Measurements from ENCODE around the gene NEU3.

Gene NEU3

GRCh38 chr11:75055511-75055910, 66.8 kb downstream of the NEU3 start:
- no peak for DNase-seq (ENCODE audit: low read depth, low spot score)
- Histone ChIP-seq H3K9ac (ENCODE audit: insufficient read length) (no peak overlapping the region), H3K36me3 (ENCODE audit: insufficient read depth, low read length) (no peaks in the 10 kb centered on the region), H3K27ac (no peak overlapping the region), H3K9me3 (ENCODE audit: low read depth, low read length) (no peaks in the 10 kb centered on the region), H3K4me3 (no peak overlapping the region)
- no peak for TF ChIP-seq FOXP2 (optimal IDR thresholded peaks at IDR 0.05; ENCODE audit: control extremely low read depth, extremely low read length, insufficient read depth)
- no peak for TF ChIP-seq EZH2 (IDR thresholded peaks at IDR 0.05)
- TF ChIP-seq POLR2AphosphoS5 (IDR thresholded peaks at IDR 0.05; ENCODE audit: borderline replicate concordance, low read depth, low read length): no peak

DNA sequence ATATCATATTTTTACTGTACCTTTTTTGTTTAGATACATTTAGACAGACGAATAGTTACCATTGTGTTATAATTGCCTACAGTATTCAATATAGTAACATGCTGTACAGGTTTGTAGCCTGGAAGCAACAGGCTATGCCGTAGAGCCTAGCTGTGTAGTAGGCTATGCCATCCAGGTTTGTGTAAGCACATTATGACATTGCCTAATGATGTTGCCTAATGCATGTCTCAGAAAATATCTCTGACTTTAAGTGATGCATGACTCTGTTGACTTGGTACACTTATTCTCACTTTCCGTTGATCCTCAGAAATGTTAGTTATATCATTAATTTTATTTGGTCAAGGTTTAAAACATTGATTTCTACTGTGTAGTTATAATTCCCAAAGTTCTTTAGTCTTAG, 68.1 kb downstream of the NEU3 start:
- no peak overlapping the region for H3K4me3 ChIP-seq
- H3K9me3 ChIP-seq (ENCODE audit: low read depth, low read length): no peaks in the 10 kb centered on the region
- H3K27ac ChIP-seq: no peak overlapping the region
- H3K36me3 ChIP-seq (ENCODE audit: insufficient read depth, low read length): no peaks in the 10 kb centered on the region
- TF ChIP-seq POLR2AphosphoS5 (IDR thresholded peaks at IDR 0.05; ENCODE audit: borderline replicate concordance, low read depth, low read length) (no peak), EZH2 (IDR thresholded peaks at IDR 0.05) (no peak), FOXP2 (optimal IDR thresholded peaks at IDR 0.05; ENCODE audit: control extremely low read depth, extremely low read length, insufficient read depth) (no peak)
- DNase-seq (ENCODE audit: low read depth, low spot score): no peak
- H3K9ac ChIP-seq (ENCODE audit: insufficient read length): no peak overlapping the region

- H3K4me3 ChIP-seq: no peak overlapping the region
- H3K9me3 ChIP-seq (ENCODE audit: low read depth, low read length): no peaks in the 10 kb centered on the region
- H3K27ac ChIP-seq: no peak overlapping the region
- H3K9ac ChIP-seq (ENCODE audit: insufficient read length): no peak overlapping the region
- no peak for DNase-seq (ENCODE audit: low read depth, low spot score)
- H3K36me3 ChIP-seq (ENCODE audit: insufficient read depth, low read length): no peaks in the 10 kb centered on the region
- TF ChIP-seq EZH2 (IDR thresholded peaks at IDR 0.05): no peak
- TF ChIP-seq FOXP2 (optimal IDR thresholded peaks at IDR 0.05; ENCODE audit: control extremely low read depth, extremely low read length, insufficient read depth): no peak
- no peak for TF ChIP-seq POLR2AphosphoS5 (IDR thresholded peaks at IDR 0.05; ENCODE audit: borderline replicate concordance, low read depth, low read length)
Measured at GRCh38 chr11:75059299-75059698, 70.6 kb downstream of the NEU3 start.

DNA sequence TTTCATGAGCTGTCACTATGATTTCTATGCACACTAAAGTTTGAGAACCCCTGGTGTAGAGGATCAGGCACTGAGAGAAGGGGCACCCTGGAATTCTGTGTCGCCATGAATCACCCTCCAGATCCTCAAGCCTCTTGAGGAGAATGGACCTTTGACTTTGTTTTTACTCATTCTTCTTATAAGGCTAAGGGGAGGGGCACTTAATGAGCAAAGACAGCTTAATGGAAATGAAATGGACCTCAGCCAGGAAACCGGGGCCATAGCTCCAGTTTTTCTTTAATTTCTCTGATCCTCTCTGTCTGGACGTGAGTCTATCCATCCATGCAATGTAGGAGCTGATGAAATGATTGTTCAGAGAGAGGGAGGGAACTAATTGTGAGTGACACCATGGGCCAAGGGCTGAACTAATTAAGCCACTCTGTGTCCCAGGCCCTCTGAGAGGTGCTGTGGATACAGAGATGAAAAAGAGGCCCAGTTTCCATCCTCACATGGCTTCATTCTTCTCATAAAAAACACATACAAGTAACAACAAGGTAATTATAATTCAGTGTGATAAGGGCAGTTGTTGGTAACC, 75.1 kb downstream of the NEU3 start:
- no peaks in the 10 kb centered on the region for H3K9me3 ChIP-seq (ENCODE audit: low read depth, low read length)
- no peak overlapping the region for H3K4me3 ChIP-seq
- no peaks in the 10 kb centered on the region for H3K36me3 ChIP-seq (ENCODE audit: insufficient read depth, low read length)
- TF ChIP-seq FOXP2 (optimal IDR thresholded peaks at IDR 0.05; ENCODE audit: control extremely low read depth, extremely low read length, insufficient read depth) (no peak), POLR2AphosphoS5 (IDR thresholded peaks at IDR 0.05; ENCODE audit: borderline replicate concordance, low read depth, low read length) (no peak), EZH2 (IDR thresholded peaks at IDR 0.05) (no peak)
- no peak overlapping the region for H3K27ac ChIP-seq
- no peak for DNase-seq (ENCODE audit: low read depth, low spot score)
- H3K9ac ChIP-seq (ENCODE audit: insufficient read length): no peak overlapping the region

DNA sequence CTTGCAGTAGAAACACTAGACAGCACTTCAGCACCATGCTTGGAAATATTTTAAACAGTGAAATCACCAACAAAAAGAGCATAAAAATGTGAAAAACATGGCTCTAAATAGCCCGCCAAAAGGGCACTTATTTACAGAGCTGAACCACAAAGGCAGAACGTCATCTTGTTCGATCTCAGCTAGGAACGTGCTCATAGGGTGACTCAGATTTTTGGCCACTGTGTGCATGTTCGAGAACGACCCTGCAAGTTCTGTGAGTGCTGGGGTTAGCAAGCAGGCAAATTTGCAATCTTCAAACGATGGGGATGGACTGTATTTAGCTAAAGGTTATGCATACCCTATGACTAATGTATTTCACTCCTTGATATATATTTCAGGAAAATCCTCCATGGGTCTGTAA, 77.3 kb downstream of the NEU3 start:
- H3K9ac ChIP-seq (ENCODE audit: insufficient read length): no peak overlapping the region
- H3K27ac ChIP-seq: no peak overlapping the region
- DNase-seq (ENCODE audit: low read depth, low spot score): no peak
- TF ChIP-seq POLR2AphosphoS5 (IDR thresholded peaks at IDR 0.05; ENCODE audit: borderline replicate concordance, low read depth, low read length) (no peak), FOXP2 (optimal IDR thresholded peaks at IDR 0.05; ENCODE audit: control extremely low read depth, extremely low read length, insufficient read depth) (no peak), EZH2 (IDR thresholded peaks at IDR 0.05) (no peak)
- no peak overlapping the region for H3K4me3 ChIP-seq
- H3K9me3 ChIP-seq (ENCODE audit: low read depth, low read length): no peaks in the 10 kb centered on the region
- H3K36me3 ChIP-seq (ENCODE audit: insufficient read depth, low read length): no peaks in the 10 kb centered on the region
